KMS-11 (cell line): ENCODE data around the gene CDC14B.

Source experiments
- H2AFZ ChIP-seq: fragments of 200-600 bp; sonication (generic); 2 replicates; pipeline ENCODE4 v1.6.1; 2016; ENCODE audit warnings: antibody characterized with exemption, mixed run types, low read depth
- H3K27ac ChIP-seq: fragments of 200-600 bp; sonication (generic); 2 replicates; pipeline ENCODE4 v1.6.1; 2016; ENCODE audit warnings: mild to moderate bottlenecking, mixed run types
- H3K27me3 ChIP-seq: fragments of 200-600 bp; sonication (generic); 2 replicates; pipeline ENCODE4 v1.6.1; 2017; ENCODE audit warnings: mild to moderate bottlenecking, low read depth, mixed run types, moderate library complexity; ENCODE audit not compliant: insufficient read depth
- H3K36me3 ChIP-seq: fragments of 200-600 bp; sonication (generic); 2 replicates; pipeline ENCODE4 v1.6.1; 2017; ENCODE audit warnings: mild to moderate bottlenecking, mixed run types; ENCODE audit not compliant: insufficient read depth
- H3K4me1 ChIP-seq: fragments of 200-600 bp; sonication (generic); 2 replicates; pipeline ENCODE4 v1.6.1; 2016; ENCODE audit warnings: mild to moderate bottlenecking, low read depth, mixed run types; ENCODE audit not compliant: poor library complexity, severe bottlenecking
- H3K4me2 ChIP-seq: fragments of 200-600 bp; sonication (generic); 2 replicates; pipeline ENCODE4 v1.7.0; 2016; ENCODE audit warnings: mild to moderate bottlenecking, mixed run types
- H3K4me3 ChIP-seq: fragments of 200-600 bp; sonication (generic); IDR thresholded peaks from 2 replicates; pipeline ENCODE4 v1.6.1; 2017; ENCODE audit warnings: low read depth, low read length, mixed read lengths; ENCODE audit not compliant: insufficient read depth
- H3K79me2 ChIP-seq: fragments of 200-600 bp; sonication (generic); 2 replicates; pipeline ENCODE4 v1.6.1; 2016; ENCODE audit warnings: low read depth, mixed run types; ENCODE audit not compliant: insufficient read depth
- H3K9ac ChIP-seq: fragments of 200-600 bp; sonication (generic); 2 replicates; pipeline ENCODE4 v1.6.1; 2016; ENCODE audit warnings: mild to moderate bottlenecking, mixed run types
- H4K20me1 ChIP-seq: fragments of 200-600 bp; sonication (generic); 2 replicates; pipeline ENCODE4 v1.6.1; 2016; ENCODE audit warnings: mild to moderate bottlenecking, mixed run types; ENCODE audit not compliant: insufficient read depth
- CTCF ChIP-seq: fragments of 200-600 bp; sonication (generic); conservative IDR thresholded peaks from 2 replicates; pipeline ENCODE4 v1.6.1; 2017; ENCODE audit warnings: low read depth, mild to moderate bottlenecking, antibody characterized with exemption, low read length, moderate library complexity, mixed read lengths

CDC14B gene

GRCh38 chr9:96498796-96499195 is 120.8 kb downstream of the CDC14B start:
- Histone ChIP-seq H3K4me3 (no peak overlapping the region), H3K27ac (no peak overlapping the region), H3K27me3 (no peaks in the 10 kb centered on the region), H3K9ac (no peak overlapping the region), H4K20me1 (no peaks in the 10 kb centered on the region), H3K4me1 (no peaks in the 10 kb centered on the region), H3K79me2 (no peaks in the 10 kb centered on the region), H3K4me2 (no peak overlapping the region), H2AFZ (no peak overlapping the region), H3K36me3 (no peaks in the 10 kb centered on the region)
- no peak for TF ChIP-seq CTCF

GRCh38 chr9:96497117-96497399 is 122.6 kb downstream of the CDC14B start:
- Histone ChIP-seq H3K36me3 (no peaks in the 10 kb centered on the region), H3K27me3 (no peaks in the 10 kb centered on the region), H3K9ac (no peak overlapping the region), H4K20me1 (no peaks in the 10 kb centered on the region), H2AFZ (no peak overlapping the region), H3K27ac (no peak overlapping the region), H3K4me3 (no peak overlapping the region), H3K79me2 (no peaks in the 10 kb centered on the region), H3K4me2 (no peak overlapping the region), H3K4me1 (no peaks in the 10 kb centered on the region)
- no peak for TF ChIP-seq CTCF

- no peak for TF ChIP-seq CTCF
- Histone ChIP-seq H3K79me2 (no peaks in the 10 kb centered on the region), H3K9ac (no peak overlapping the region), H3K4me2 (no peak overlapping the region), H3K4me1 (no peaks in the 10 kb centered on the region), H3K27ac (no peak overlapping the region), H3K27me3 (no peaks in the 10 kb centered on the region), H4K20me1 (no peaks in the 10 kb centered on the region), H3K4me3 (no peak overlapping the region), H2AFZ (no peak overlapping the region), H3K36me3 (no peaks in the 10 kb centered on the region)
These were observed 123.1 kb downstream of the CDC14B start for GRCh38 chr9:96496368-96497116.

GRCh38 chr9:96495341-96495740 is 124.3 kb downstream of the CDC14B start:
- Histone ChIP-seq H3K36me3 (no peaks in the 10 kb centered on the region), H3K9ac (no peak overlapping the region), H3K4me1 (no peaks in the 10 kb centered on the region), H3K4me3 (no peak overlapping the region), H4K20me1 (no peaks in the 10 kb centered on the region), H3K79me2 (no peaks in the 10 kb centered on the region), H2AFZ (no peak overlapping the region), H3K4me2 (no peak overlapping the region), H3K27ac (no peak overlapping the region), H3K27me3 (no peaks in the 10 kb centered on the region)
- no peak for TF ChIP-seq CTCF
